C4-2B (cell line): Measurements from ENCODE around the gene ZNF71.
A peak's percentile ranks its signal among the peaks of the same experiment; 100 is the strongest.

Source experiments
- ZFX ChIP-seq: fragments of 450-650 bp; IDR thresholded peaks from 2 replicates; pipeline ENCODE4 v1.6.1; 2017
- TF ChIP-seq, protein P1 (sequence below): fragments of 450-650 bp; conservative IDR thresholded peaks from 2 replicates; pipeline ENCODE4 v1.5.1; 2017; ENCODE audit warnings: mild to moderate bottlenecking

DNA sequence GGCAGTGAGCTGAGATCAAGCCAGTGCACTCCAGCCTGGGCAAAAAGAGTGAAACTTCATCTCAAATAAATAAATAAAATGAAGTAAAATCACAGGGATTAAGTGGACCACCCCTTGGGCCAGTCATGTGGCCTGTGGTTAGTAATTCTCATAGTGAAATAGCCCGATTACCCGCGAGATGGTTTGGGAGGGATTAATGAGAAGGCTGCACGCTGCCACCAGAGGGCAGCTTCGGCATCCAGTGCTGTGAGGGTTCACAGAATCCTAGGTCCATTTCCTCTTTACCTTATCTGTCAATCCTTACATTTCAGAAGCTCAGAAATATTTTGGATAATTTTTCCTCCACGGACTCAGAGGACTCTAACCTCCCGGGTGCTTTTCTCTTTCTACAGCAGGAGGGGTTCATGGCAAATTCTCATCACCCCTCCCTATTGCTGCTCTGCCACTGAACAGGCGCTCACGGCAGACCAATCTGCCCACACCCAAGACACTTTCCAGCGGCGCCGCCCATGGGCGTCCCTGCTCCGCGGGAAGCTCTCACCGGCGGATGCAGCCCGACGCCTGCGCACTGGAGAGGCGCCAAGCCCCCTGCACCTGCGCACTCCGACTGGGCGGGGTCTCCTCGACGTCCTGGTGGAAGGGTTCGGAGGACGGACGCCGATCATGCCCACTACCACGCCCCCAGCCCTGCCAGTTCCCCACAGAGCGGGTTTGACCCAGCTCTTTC, 65.4 kb downstream of the ZNF71 start:
- no peak for TF ChIP-seq ZFX
- TF ChIP-seq, protein P1, sequence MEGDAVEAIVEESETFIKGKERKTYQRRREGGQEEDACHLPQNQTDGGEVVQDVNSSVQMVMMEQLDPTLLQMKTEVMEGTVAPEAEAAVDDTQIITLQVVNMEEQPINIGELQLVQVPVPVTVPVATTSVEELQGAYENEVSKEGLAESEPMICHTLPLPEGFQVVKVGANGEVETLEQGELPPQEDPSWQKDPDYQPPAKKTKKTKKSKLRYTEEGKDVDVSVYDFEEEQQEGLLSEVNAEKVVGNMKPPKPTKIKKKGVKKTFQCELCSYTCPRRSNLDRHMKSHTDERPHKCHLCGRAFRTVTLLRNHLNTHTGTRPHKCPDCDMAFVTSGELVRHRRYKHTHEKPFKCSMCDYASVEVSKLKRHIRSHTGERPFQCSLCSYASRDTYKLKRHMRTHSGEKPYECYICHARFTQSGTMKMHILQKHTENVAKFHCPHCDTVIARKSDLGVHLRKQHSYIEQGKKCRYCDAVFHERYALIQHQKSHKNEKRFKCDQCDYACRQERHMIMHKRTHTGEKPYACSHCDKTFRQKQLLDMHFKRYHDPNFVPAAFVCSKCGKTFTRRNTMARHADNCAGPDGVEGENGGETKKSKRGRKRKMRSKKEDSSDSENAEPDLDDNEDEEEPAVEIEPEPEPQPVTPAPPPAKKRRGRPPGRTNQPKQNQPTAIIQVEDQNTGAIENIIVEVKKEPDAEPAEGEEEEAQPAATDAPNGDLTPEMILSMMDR, result peak; percentile 41; the same call in 1 of the 2 replicates
